Mesodermal cell (in vitro differentiated cells): ENCODE measurements around the gene ADAMTS6.

ENCODE experiments used
- H3K27ac ChIP-seq: 2 replicates; pipeline ENCODE4 v1.7.0; 2013; ENCODE audit warnings: mild to moderate bottlenecking, low read depth, low read length, moderate library complexity; ENCODE audit not compliant: severe bottlenecking
- H3K36me3 ChIP-seq: 2 replicates; pipeline ENCODE4 v1.7.1; 2013; ENCODE audit warnings: mild to moderate bottlenecking, low read length, moderate library complexity; ENCODE audit not compliant: control insufficient read depth, insufficient read depth
- H3K4me1 ChIP-seq: one replicate; pipeline ENCODE4 v1.7.1; 2013; ENCODE audit warnings: mild to moderate bottlenecking, low read length; ENCODE audit not compliant: insufficient read depth, control insufficient read depth, poor library complexity, severe bottlenecking
- H3K4me3 ChIP-seq: 2 replicates; pipeline ENCODE4 v1.7.0; 2013; ENCODE audit warnings: low read length, control low read depth, mild to moderate bottlenecking; ENCODE audit not compliant: insufficient read depth, poor library complexity, severe bottlenecking; ENCODE audit errors: extremely low read depth
- H3K9me3 ChIP-seq: 2 replicates; pipeline ENCODE4 v1.7.1; 2013; ENCODE audit warnings: mild to moderate bottlenecking, low read length, moderate library complexity; ENCODE audit not compliant: control insufficient read depth
- WGBS, 2 experiments: methylation state at CpG; one replicate each; pipeline ENCODE4 v1.1.5; 2013; ENCODE audit warnings: missing lambda C conversion rate in 2 of 2; ENCODE audit not compliant: insufficient coverage in 2 of 2; 5-methylcytosine and 5-hydroxymethylcytosine counted together

The ADAMTS6 gene

DNA sequence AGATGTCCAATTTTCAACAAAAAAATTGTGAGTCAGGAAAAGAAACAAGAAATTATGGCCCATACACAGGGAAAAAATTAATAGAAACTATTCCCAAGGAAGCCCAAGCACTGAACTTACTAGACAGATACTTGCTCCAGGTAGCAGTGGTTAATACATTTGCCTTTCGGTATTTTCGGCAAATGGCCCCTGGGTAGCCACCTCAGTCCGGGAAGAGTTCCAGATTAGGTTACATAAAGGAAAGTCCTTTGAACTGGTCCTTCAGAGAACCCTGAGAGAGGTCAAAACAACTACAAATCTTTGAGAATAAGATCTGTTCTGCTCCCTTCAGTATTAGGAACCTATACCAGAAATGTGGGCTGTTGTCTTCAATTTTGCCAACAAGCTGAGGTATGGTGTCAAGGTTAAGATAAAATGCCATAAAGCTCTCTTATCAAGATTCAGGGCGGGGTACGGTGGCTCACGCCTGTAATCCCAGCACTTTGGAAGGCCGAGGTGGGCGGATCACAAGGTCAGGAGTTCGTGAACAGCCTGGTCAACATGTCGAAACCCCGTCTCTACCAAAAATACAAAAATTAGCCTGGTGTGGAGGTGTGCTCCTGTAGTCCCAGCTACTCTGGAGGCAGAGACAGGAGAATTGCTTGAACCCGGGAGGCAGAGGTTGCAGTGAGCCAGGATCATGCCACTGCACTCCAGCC, 369.6 kb downstream of the ADAMTS6 start:
- no peaks in the 10 kb centered on the region for H3K36me3 ChIP-seq
- 85 to 97% methylated on average over 10 to 11 of the region's 12 CpGs for WGBS, 2 experiments

DNA sequence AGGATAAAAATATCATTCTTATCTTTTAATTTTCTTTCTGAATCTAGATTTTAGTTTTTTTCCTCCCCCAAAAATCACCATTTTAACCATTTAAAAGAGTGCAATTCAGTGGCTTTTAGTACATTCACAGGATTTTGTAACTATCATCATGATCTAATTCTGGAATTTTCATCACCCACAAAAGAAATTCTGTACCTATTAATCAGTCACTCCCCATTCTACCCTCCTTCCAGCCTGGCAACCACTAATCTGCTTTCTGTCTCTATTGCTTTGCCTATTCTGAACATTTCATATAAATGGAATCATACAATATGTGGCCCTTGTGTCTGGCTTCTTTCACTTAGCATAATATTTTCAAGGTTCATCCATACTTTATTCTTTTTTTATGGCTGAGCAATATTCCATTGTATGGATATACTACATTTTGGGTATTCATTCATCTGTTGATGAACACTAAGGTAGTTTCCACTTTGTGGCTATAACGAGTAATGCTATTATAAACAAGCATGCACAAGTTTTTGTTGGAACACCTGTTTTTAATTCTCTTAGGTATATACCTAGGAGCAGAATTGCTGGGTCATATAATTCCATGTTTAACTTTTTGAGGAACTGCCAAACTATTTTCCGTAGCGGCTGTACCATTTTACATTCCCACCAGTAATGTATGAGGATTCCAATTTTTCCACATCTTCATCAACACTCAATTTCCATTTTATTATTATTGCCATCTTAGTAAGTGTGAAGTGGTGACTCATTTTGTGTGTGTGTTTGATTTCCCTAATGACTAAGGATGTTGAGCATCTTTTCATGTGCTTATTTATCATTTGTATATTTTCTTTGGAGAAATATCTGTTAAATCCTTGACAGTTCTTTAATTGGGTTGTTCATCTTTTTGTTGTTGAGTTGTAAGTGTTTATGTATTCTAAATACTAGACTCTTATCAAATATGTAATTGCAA, 372.7 kb downstream of the ADAMTS6 start:
- no peaks in the 10 kb centered on the region for H3K36me3 ChIP-seq
- no peaks in the 10 kb centered on the region for H3K4me1 ChIP-seq
- H3K27ac ChIP-seq, result no peak overlapping the region
- H3K9me3 ChIP-seq, result no peaks in the 10 kb centered on the region
- no CpG with 5 or more reads among the region's 3 CpGs for WGBS, 2 experiments
- no peak overlapping the region for H3K4me3 ChIP-seq

More for the DNA sequence above, 369.6 kb downstream of the ADAMTS6 start:
- H3K27ac ChIP-seq, result no peak overlapping the region
- no peak overlapping the region for H3K4me3 ChIP-seq
- H3K4me1 ChIP-seq, result no peaks in the 10 kb centered on the region
- H3K9me3 ChIP-seq, result no peaks in the 10 kb centered on the region

DNA sequence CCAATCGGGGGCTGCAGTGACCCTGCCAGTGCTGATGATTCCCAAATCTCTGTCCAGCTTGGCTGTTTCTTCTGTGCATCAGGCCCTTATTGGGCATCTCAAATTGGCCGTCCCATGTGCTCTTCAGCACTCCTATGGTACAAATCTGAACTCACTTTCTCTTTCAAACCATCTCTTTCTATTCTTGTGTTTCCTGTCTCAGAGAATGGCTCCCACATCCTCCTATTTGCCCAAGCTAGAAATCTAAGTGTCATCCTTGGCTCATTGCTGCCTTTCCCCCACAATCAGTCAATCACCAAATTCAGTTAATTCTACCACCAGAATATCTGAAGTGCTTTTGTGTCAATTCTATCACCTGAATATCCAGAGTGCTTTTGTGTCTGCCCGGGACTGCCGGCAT, 376.4 kb downstream of the ADAMTS6 start:
- no peak overlapping the region for H3K4me3 ChIP-seq
- no peaks in the 10 kb centered on the region for H3K4me1 ChIP-seq
- peaks cover 6% of the 10 kb centered on the region for H3K9me3 ChIP-seq
- no peaks in the 10 kb centered on the region for H3K36me3 ChIP-seq
- H3K27ac ChIP-seq, result no peak overlapping the region
- 100% methylated on average over 3 to 4 of the region's 4 CpGs for WGBS, 2 experiments

DNA sequence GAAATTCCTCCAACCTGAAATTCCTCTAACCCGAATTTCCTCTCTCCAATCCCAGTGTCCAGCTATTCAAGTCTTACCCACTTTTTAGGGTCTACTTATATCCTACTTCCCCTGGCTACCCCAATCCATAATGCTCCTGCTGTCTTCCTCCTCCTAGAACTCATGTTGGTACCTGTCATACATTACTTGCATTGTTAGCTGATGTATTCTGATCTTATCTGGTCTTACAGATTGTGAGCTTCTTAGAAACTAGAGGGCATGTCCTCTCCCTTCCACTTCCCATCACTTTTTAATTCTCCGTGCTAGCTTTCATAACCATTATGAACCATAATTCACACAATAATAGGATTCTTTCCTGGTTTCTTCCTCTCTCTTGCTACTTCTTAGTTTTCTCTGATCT, 376.9 kb downstream of the ADAMTS6 start:
- WGBS, 2 experiments, result 79 to 92% methylated on average over 2 of the region's 2 CpGs
- Histone ChIP-seq H3K4me1 (no peaks in the 10 kb centered on the region), H3K9me3 (peaks cover 6% of the 10 kb centered on the region), H3K27ac (no peak overlapping the region), H3K4me3 (no peak overlapping the region), H3K36me3 (no peaks in the 10 kb centered on the region)

DNA sequence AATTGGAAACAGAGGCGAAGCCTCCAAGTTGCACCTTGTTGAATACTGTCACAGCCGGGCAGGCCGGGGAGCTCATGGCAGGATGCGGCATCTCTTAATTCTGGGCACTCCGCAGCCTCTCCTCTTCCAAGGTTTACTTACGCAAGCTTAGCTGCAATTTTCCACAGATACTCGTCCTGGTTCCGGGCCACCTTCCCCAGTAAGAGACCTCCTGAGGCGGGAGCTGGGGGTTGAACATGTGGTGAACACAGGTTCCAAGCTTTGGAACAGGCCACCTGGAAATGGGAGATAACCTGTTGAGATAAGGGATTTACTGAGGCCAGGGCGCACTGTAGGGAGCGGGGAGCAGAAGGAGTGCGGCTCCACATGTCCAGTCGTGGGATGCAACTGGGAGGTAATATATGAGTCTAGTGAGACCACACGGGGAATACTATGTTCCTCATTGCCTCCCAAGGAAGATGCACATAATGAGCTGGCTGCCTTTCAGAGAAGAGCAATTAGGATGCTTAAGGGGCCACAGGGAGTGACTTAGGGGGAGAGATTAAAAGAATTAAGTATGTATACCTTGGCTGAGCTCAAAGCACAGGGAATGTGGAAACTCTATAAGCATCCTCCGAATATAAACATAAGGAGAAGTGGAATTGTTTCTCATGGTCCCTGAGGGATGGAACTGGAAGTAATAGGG, 377.8 kb downstream of the ADAMTS6 start:
- H3K27ac ChIP-seq, result no peak overlapping the region
- H3K9me3 ChIP-seq, result peaks cover 6% of the 10 kb centered on the region
- WGBS, 2 experiments, result 91 to 92% methylated on average over 13 of the region's 15 CpGs
- no peaks in the 10 kb centered on the region for H3K36me3 ChIP-seq
- no peak overlapping the region for H3K4me3 ChIP-seq
- peaks cover 2% of the 10 kb centered on the region for H3K4me1 ChIP-seq

DNA sequence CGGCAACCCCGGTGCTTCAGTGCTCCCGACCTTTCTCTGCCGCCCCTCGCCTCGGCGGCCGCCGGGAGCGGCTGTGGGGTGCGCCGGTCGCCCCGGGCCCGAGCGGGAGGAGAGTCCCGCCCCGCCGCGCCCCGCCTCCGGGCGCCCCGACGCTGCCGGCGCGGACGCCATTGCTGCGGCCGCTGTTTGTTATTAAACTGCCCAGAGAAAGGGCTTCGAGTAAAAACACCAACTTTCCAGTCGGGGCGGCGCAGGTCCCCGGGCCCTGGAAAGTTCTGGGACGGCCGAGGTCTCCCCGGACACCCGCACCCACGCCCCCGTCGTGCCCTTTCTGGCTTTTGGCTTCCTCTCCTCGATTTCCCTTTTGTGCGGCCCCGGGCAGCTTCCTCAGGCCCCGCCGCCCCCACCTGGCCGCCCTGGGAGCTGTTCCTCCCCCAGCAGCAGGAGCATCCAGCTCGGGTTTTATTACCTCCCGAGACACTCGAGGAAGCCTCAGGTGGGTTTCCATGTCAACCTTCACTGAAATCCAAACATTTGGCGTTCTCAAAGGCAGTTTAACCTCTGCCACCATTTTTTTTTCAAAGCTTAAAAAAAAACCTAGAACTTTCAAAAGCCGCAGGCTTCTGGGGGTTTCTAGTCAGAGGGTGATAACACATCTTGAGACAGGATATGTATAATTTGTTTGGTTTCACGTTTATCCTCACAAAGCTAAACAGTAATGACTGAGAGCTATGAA, 378.6 kb downstream of the ADAMTS6 start:
- no peaks in the 10 kb centered on the region for H3K36me3 ChIP-seq
- H3K4me3 ChIP-seq, result no peak overlapping the region
- H3K9me3 ChIP-seq, result peaks cover 6% of the 10 kb centered on the region
- H3K4me1 ChIP-seq, result peaks cover 4% of the 10 kb centered on the region
- no peak overlapping the region for H3K27ac ChIP-seq
- 80% methylated on average over 43 to 54 of the region's 55 CpGs for WGBS, 2 experiments

DNA sequence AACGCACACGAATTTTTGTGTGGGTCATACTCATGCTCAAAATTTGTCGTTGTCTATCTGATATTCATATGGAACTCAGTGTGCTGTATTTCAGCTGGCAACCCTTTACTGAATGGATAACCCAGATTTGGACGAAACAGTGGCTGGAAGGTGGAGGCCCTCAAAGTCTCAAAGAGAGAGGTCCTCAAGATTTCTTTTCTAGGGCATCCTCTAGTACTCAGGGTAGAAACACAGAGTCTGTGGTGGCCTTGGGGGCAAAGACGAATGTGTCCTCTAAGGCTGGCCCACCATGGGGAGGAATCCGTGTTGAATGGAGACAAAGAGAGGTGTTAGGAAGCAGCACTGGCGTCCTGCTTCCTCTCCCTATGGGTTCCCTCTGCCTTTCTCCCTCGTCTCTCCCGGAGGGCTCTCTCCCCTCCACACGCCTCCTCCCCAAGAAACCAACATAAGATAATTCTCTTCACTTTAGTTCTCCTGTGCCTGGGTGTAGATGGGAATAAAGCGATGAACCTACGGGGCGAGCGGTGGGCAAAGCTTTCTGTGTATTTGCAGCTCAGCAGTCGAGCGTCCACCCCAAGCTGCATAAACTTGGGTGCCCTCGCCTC, 379.2 kb downstream of the ADAMTS6 start:
- Histone ChIP-seq H3K36me3 (no peaks in the 10 kb centered on the region), H3K27ac (no peak overlapping the region), H3K9me3 (peaks cover 6% of the 10 kb centered on the region), H3K4me3 (no peak overlapping the region), H3K4me1 (peaks cover 4% of the 10 kb centered on the region)
- 89 to 95% methylated on average over 12 to 13 of the region's 17 CpGs for WGBS, 2 experiments

DNA sequence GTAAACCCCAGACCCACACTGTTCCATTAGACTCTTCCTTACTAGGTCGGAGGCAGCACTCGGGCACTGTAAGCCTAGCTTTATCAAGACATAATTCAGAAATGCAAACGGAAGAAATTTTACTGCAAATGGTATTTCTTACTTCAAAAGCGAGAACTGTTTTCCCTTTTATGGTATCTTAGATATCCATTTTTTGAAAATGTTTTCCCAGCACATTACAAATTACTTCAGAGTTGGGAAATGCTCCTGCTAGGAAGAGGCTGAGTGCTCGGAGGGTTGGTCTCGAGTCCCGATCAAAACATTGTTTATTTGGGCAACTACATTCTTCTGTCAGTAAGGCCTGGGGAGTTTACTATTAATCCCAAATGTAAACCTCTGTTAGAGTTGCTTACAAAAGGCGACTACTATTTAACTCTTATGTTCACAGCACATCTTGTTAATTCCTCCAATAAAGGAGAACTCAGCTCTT, 380.1 kb downstream of the ADAMTS6 start:
- no peaks in the 10 kb centered on the region for H3K36me3 ChIP-seq
- H3K4me3 ChIP-seq, result no peak overlapping the region
- 95 to 100% methylated on average over 3 to 8 of the region's 8 CpGs for WGBS, 2 experiments
- peaks cover 4% of the 10 kb centered on the region for H3K4me1 ChIP-seq
- H3K27ac ChIP-seq, result no peak overlapping the region
- peaks cover 6% of the 10 kb centered on the region for H3K9me3 ChIP-seq

DNA sequence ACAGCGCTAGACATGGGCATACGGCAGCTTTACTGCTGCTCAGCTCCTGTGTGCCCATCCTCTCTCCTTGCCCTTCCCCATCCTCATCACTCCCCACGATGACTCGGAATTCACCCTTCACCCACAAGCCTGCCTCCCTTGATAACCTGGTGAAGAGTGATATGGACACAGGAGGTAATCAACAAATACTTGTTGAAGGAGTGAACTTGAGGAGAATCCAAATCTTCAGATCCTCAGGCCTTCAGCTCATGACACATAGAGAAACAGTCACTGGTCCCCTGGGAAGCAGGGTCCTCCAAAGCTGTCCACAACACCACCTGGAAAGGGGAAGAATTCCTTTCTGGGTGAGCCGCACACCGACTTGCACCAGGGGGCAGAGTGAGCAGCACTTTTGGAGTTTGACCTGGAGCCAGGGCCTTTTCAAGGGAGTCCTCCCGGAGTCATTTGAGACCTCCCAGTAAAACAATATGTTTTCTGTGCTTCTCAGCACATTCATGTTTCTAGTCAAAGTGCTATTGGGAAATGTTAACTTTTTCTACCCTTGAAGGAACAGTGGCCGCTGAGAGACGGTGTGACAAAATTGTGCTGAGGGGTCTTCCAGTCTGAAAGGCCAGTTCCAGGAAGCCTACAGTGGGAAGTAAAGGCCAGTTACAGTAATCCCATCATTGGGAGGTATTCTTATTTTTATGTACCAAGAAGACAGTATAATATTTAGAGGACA, 380.6 kb downstream of the ADAMTS6 start:
- no peaks in the 10 kb centered on the region for H3K36me3 ChIP-seq
- H3K4me1 ChIP-seq, result peaks cover 4% of the 10 kb centered on the region
- 58 to 75% methylated on average over 4 to 7 of the region's 9 CpGs for WGBS, 2 experiments
- no peak overlapping the region for H3K27ac ChIP-seq
- peaks cover 6% of the 10 kb centered on the region for H3K9me3 ChIP-seq
- H3K4me3 ChIP-seq, result no peak overlapping the region
